ENCODE data around the gene VGF. TPM values are rescaled to one million over a fixed set of nuclear protein-coding genes. Genes with fewer than 3 reads are reported as not detected.

VGF gene
- total RNA-seq, 2 experiments from 2014 or later = not detected

- no peak overlapping the region for H3K27ac Mint-ChIP-seq
- no peak overlapping the region for H3K4me3 Mint-ChIP-seq
- peaks cover 38% of the 10 kb centered on the region for H3K4me1 Mint-ChIP-seq
- DNase-seq = no peak
- H3K9me3 Mint-ChIP-seq = no peaks in the 10 kb centered on the region
- peaks cover 67% of the 10 kb centered on the region for H3K27me3 Mint-ChIP-seq
- H3K36me3 Mint-ChIP-seq = peaks cover 5% of the 10 kb centered on the region
Observed at GRCh38 chr7:101164071-101164840, 1.1 kb downstream of the VGF start.

- H3K27me3 Mint-ChIP-seq = peaks cover 60% of the 10 kb centered on the region
- peaks cover 33% of the 10 kb centered on the region for H3K4me1 Mint-ChIP-seq
- H3K27ac Mint-ChIP-seq = no peak overlapping the region
- DNase-seq = no peak
- H3K4me3 Mint-ChIP-seq = peak overlapping the region; percentile 60
- no peaks in the 10 kb centered on the region for H3K9me3 Mint-ChIP-seq
- peaks cover 7% of the 10 kb centered on the region for H3K36me3 Mint-ChIP-seq
Observed at GRCh38 chr7:101163279-101164070, 1.9 kb downstream of the VGF start.

GRCh38 chr7:101162551-101163278 lies 2.7 kb downstream of the VGF start:
- H3K4me3 Mint-ChIP-seq = peak overlapping the region; percentile 52
- peaks cover 52% of the 10 kb centered on the region for H3K27me3 Mint-ChIP-seq
- peaks cover 28% of the 10 kb centered on the region for H3K4me1 Mint-ChIP-seq
- H3K36me3 Mint-ChIP-seq = peaks cover 9% of the 10 kb centered on the region
- peak; percentile 44 for DNase-seq
- H3K9me3 Mint-ChIP-seq = no peaks in the 10 kb centered on the region
- no peak overlapping the region for H3K27ac Mint-ChIP-seq

- peak overlapping the region; percentile 52 for H3K4me3 Mint-ChIP-seq
- peaks cover 9% of the 10 kb centered on the region for H3K36me3 Mint-ChIP-seq
- no peak overlapping the region for H3K27ac Mint-ChIP-seq
- no peaks in the 10 kb centered on the region for H3K9me3 Mint-ChIP-seq
- no peak for DNase-seq
- H3K4me1 Mint-ChIP-seq = peaks cover 20% of the 10 kb centered on the region
- H3K27me3 Mint-ChIP-seq = peaks cover 44% of the 10 kb centered on the region
Observed at GRCh38 chr7:101161692-101162471, 3.5 kb downstream of the VGF start.

GRCh38 chr7:101160910-101161309 lies 4.5 kb downstream of the VGF start:
- Mint-ChIP-seq H3K36me3 (peaks cover 9% of the 10 kb centered on the region), H3K27me3 (peaks cover 34% of the 10 kb centered on the region), H3K4me3 (no peak overlapping the region), H3K4me1 (peaks cover 12% of the 10 kb centered on the region), H3K27ac (no peak overlapping the region), H3K9me3 (no peaks in the 10 kb centered on the region)
- DNase-seq = no peak

GRCh38 chr7:101159696-101160674 lies 5.4 kb downstream of the VGF start:
- no peak overlapping the region for H3K27ac Mint-ChIP-seq
- DNase-seq = no peak
- peaks cover 14% of the 10 kb centered on the region for H3K4me1 Mint-ChIP-seq
- peaks cover 25% of the 10 kb centered on the region for H3K27me3 Mint-ChIP-seq
- peaks cover 8% of the 10 kb centered on the region for H3K36me3 Mint-ChIP-seq
- H3K9me3 Mint-ChIP-seq = no peaks in the 10 kb centered on the region
- H3K4me3 Mint-ChIP-seq = no peak overlapping the region

GRCh38 chr7:101156866-101157589 lies 8.3 kb downstream of the VGF start:
- Mint-ChIP-seq H3K36me3 (peaks cover 10% of the 10 kb centered on the region), H3K4me3 (no peak overlapping the region), H3K9me3 (peaks cover 2% of the 10 kb centered on the region), H3K4me1 (peaks cover 8% of the 10 kb centered on the region), H3K27ac (no peak overlapping the region), H3K27me3 (peaks cover 12% of the 10 kb centered on the region)
- DNase-seq = no peak

- H3K4me3 Mint-ChIP-seq = no peak overlapping the region
- H3K36me3 Mint-ChIP-seq = peaks cover 7% of the 10 kb centered on the region
- peaks cover 2% of the 10 kb centered on the region for H3K9me3 Mint-ChIP-seq
- H3K27me3 Mint-ChIP-seq = peaks cover 9% of the 10 kb centered on the region
- DNase-seq = no peak
- H3K27ac Mint-ChIP-seq = no peak overlapping the region
- H3K4me1 Mint-ChIP-seq = peaks cover 8% of the 10 kb centered on the region
Observed at GRCh38 chr7:101156277-101156676, 9.1 kb downstream of the VGF start.

- no peak for DNase-seq
- H3K36me3 Mint-ChIP-seq = peaks cover 7% of the 10 kb centered on the region
- peaks cover 8% of the 10 kb centered on the region for H3K4me1 Mint-ChIP-seq
- peak overlapping the region; percentile 84 for H3K4me3 Mint-ChIP-seq
- H3K9me3 Mint-ChIP-seq = peaks cover 2% of the 10 kb centered on the region
- peaks cover 11% of the 10 kb centered on the region for H3K27me3 Mint-ChIP-seq
- peak overlapping the region; percentile 54 for H3K27ac Mint-ChIP-seq
Observed at GRCh38 chr7:101155303-101155702, 10.1 kb downstream of the VGF start.

- Mint-ChIP-seq H3K4me3 (peak overlapping the region; percentile 84), H3K4me1 (peaks cover 8% of the 10 kb centered on the region), H3K9me3 (peaks cover 2% of the 10 kb centered on the region), H3K27me3 (peaks cover 13% of the 10 kb centered on the region), H3K36me3 (peaks cover 7% of the 10 kb centered on the region), H3K27ac (peak overlapping the region; percentile 54)
- DNase-seq = peak; percentile 35
Observed at GRCh38 chr7:101154693-101155102, 10.7 kb downstream of the VGF start.

GRCh38 chr7:101153969-101154692 lies 11.2 kb downstream of the VGF start, which contains the start of gene AP1S1:
AP1S1 (plus strand) TSS chr7:101154476; CDS start chr7:101154515, 39 bp downstream.
- Mint-ChIP-seq H3K27ac (peak within 1 kb of the TSS; percentile 54), H3K27me3 (peaks cover 19% of the 10 kb centered on the region), H3K4me1 (peaks cover 8% of the 10 kb centered on the region), H3K9me3 (peaks cover 2% of the 10 kb centered on the region), H3K36me3 (peaks cover 7% of the 10 kb centered on the region), H3K4me3 (peak within 1 kb of the TSS; percentile 84)
- DNase-seq = peak; percentile 93

- peaks cover 2% of the 10 kb centered on the region for H3K9me3 Mint-ChIP-seq
- peaks cover 10% of the 10 kb centered on the region for H3K4me1 Mint-ChIP-seq
- H3K27me3 Mint-ChIP-seq = peaks cover 37% of the 10 kb centered on the region
- no peak overlapping the region for H3K4me3 Mint-ChIP-seq
- no peak overlapping the region for H3K27ac Mint-ChIP-seq
- no peak for DNase-seq
- H3K36me3 Mint-ChIP-seq = peaks cover 2% of the 10 kb centered on the region
Observed at GRCh38 chr7:101151908-101152651, 13.3 kb downstream of the VGF start.
